ENCODE measurements around the gene HABP2. TPM values are rescaled to one million over a fixed set of nuclear protein-coding genes. Genes with fewer than 3 reads are reported as not detected.
A peak's percentile ranks its signal among the peaks of the same experiment; 100 is the strongest.

The HABP2 gene
- total and polyA plus RNA-seq, 11 donors = 0.23 to 0.30 TPM; not detected in 9

DNA sequence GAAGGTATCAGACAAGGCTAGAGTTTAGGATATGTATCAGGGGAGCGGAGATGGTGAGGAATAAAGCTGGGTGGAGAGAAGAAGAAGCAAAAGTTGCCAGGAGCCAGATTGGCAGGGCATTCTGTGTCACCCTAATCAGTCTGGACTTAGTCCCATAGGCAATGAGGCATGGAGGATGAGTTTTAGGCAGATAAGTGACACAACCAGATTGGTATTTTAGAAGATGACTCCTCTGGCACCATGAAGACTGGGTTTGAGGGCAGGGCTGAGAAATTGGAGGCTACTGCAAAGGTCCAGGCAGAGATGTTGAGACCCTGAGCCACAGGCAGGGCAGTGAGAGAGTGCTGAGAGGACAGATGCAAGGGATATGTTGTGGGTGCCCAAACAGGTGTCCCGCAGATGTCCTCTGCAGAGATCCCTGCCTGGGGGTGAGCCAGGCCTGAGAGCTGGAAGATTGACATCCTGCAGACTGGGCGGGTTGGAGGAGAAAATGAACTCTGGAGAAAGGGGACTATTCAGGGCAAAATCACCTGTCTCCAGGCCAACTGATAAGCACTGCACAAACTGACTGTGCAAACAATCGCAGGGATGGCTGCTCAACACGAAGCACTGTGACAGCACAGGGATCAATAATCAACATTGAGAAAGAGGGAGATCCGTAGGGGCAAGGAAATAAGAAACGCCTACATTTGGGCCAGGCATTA lies 11.9 kb upstream of the HABP2 start:
- Histone ChIP-seq H3K27ac (no peak overlapping the region), H3K27me3 (no peaks in the 10 kb centered on the region), H3K36me3 (no peaks in the 10 kb centered on the region), H3K9me3 (no peaks in the 10 kb centered on the region), H3K4me1 (peaks cover 0 to 7% (median 0%) of the 10 kb centered on the region in 12 donors), H3K4me3 (no peak overlapping the region)
- ATAC-seq (no peak), DNase-seq (no peak)
- TF ChIP-seq, protein P1, sequence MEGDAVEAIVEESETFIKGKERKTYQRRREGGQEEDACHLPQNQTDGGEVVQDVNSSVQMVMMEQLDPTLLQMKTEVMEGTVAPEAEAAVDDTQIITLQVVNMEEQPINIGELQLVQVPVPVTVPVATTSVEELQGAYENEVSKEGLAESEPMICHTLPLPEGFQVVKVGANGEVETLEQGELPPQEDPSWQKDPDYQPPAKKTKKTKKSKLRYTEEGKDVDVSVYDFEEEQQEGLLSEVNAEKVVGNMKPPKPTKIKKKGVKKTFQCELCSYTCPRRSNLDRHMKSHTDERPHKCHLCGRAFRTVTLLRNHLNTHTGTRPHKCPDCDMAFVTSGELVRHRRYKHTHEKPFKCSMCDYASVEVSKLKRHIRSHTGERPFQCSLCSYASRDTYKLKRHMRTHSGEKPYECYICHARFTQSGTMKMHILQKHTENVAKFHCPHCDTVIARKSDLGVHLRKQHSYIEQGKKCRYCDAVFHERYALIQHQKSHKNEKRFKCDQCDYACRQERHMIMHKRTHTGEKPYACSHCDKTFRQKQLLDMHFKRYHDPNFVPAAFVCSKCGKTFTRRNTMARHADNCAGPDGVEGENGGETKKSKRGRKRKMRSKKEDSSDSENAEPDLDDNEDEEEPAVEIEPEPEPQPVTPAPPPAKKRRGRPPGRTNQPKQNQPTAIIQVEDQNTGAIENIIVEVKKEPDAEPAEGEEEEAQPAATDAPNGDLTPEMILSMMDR (IDR thresholded peaks at IDR 0.05) = no peak
- TF ChIP-seq POLR2A (IDR thresholded peaks at IDR 0.05) = no peak
- 86 to 90% (median 88%) methylated on average over 7 of the region's 7 CpGs for WGBS, 4 donors
- intact Hi-C loops (cut with DNase I) = no loop called here

DNA sequence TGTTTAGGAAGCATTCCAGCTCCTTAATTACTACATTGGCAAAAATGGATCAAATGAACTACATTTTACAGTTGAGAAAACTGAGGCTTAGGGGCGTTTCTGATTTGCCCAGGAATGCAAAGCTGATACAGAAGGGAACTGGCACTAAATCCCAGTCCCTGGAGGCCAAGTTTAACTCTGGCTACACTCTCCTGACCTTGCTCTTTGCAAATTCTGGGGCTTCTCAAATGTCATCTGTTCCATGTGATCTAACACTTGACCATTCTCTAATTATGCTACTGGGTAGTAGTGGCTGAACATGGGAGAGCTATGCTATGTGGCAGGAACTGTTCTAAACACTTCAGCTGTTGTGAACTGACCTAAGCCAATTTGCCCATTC lies 11.3 kb upstream of the HABP2 start:
- peaks cover 0 to 7% (median 0%) of the 10 kb centered on the region in 12 donors for H3K4me1 ChIP-seq
- no peaks in the 10 kb centered on the region for H3K9me3 ChIP-seq
- H3K4me3 ChIP-seq = no peak overlapping the region
- ATAC-seq (peak; percentile 30 to 60 (median 46)), DNase-seq (no peak)
- no peaks in the 10 kb centered on the region for H3K27me3 ChIP-seq
- no peak overlapping the region for H3K27ac ChIP-seq
- intact Hi-C loops (cut with DNase I) = no loop called here
- WGBS, 4 donors = 18 to 38% (median 33%) methylated on average over 1 of the region's 1 CpG
- H3K36me3 ChIP-seq = no peaks in the 10 kb centered on the region
- TF ChIP-seq, protein P1 (IDR thresholded peaks at IDR 0.05) = no peak
- TF ChIP-seq POLR2A (IDR thresholded peaks at IDR 0.05) = no peak

DNA sequence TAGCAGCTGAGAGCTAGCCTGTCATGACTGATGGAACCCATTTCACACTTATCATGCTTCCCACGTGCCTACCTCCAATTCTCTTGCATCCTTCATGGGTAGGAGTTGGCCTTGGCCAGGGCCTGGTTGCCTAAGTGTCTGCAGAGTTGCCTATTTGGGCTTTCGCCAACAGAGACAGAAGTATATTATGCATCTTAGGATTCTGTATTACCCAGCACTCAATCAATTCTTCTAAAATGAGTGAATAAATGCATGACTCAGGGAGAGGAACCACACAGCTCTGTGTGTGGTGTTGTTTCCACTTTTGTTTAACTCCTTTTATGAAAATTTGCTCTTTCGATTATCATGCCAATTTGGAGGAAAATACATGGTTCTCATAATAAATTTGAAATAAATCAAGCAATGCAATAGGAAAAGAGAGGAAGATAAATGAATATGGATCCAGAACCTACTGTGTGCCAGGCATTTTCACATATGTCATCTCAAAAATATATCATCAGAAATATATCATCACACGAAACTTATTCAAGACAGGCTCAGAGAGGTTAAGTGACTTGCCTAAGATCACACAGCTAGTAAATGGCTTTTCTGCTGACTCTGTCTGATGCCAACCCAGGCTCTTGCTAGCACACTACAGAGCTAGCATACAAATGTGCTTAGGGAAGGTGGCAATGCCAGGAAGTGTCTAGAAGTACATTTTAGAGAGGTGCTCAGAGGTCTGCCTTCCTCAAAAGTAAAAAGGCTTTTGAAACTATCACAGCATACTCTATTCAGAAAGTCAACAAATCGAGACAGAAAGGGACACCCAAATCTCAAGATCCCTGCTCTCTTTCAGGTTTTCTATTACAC lies 9.5 kb upstream of the HABP2 start:
- no peaks in the 10 kb centered on the region for H3K36me3 ChIP-seq
- H3K4me3 ChIP-seq = no peak overlapping the region
- TF ChIP-seq, protein P1 (IDR thresholded peaks at IDR 0.05) = no peak
- 75 to 79% (median 78%) methylated on average over 5 of the region's 5 CpGs for WGBS, 4 donors
- H3K4me1 ChIP-seq = peaks cover 0 to 7% (median 0%) of the 10 kb centered on the region in 12 donors
- H3K27me3 ChIP-seq = no peaks in the 10 kb centered on the region
- DNase-seq (no peak), ATAC-seq (no peak)
- no peaks in the 10 kb centered on the region for H3K9me3 ChIP-seq
- H3K27ac ChIP-seq = no peak overlapping the region
- intact Hi-C loops (cut with DNase I) = no loop called here

DNA sequence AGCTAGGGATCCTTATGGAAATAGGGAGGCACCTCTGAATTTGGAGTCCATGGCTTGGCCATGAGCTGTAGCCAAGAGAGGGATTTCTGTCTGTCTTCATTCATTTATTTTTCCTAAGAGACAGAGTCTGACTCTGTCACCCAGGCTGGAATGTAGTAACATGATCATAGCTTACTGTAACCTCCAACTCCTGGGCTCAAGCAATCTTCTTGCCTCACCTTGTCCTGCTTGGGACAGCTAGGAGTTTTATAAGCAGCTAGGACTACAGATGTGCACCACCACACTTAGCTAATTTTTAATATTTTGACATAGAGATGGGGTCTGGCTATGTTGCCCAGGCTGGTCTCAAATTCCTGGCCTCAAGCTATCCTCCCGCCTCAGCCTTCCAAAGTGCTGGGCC lies 8.5 kb upstream of the HABP2 start:
- H3K27me3 ChIP-seq = no peaks in the 10 kb centered on the region
- DNase-seq = no peak
- intact Hi-C loops (cut with DNase I) = no loop called here

More for the DNA sequence above, 8.5 kb upstream of the HABP2 start:
- no peaks in the 10 kb centered on the region for H3K36me3 ChIP-seq
- no peak overlapping the region for H3K27ac ChIP-seq
- no peaks in the 10 kb centered on the region for H3K9me3 ChIP-seq
- no peak for ATAC-seq
- TF ChIP-seq, protein P1 (IDR thresholded peaks at IDR 0.05) = no peak
- TF ChIP-seq POLR2A (IDR thresholded peaks at IDR 0.05) = no peak
- H3K4me3 ChIP-seq = no peak overlapping the region
- peaks cover 0 to 7% (median 0%) of the 10 kb centered on the region in 12 donors for H3K4me1 ChIP-seq
- 95 to 100% (median 99%) methylated on average over 1 of the region's 1 CpG for WGBS, 4 donors

All from heart left ventricle (tissue), 16 donors.